Subcutaneous abdominal adipose tissue (tissue), 5 donors: ENCODE data around the gene ADAM12.
"Not testable (repeated sequence)": the region's sequence is repeated elsewhere in the genome, so short reads cannot be mapped to it uniquely, and the experiment has no call there.

Experiments
- H3K27ac ChIP-seq: one replicate; pipeline ENCODE4 v1.7.0; 2013; ENCODE audit warnings: low read depth, mild to moderate bottlenecking, inconsistent platforms, low read length, moderate library complexity
- H3K27me3 ChIP-seq, 5 donors: one replicate each; pipeline ENCODE4 v1.7.0; 2013; ENCODE audit warnings: low read length in 5 of 5, inconsistent platforms in 1 of 5; ENCODE audit not compliant: control insufficient read depth in 5 of 5, insufficient read depth in 4 of 5
- H3K36me3 ChIP-seq, 5 donors: one replicate each; pipeline ENCODE4 v1.7.0; 2013; ENCODE audit warnings: low read length in 5 of 5; ENCODE audit not compliant: control insufficient read depth in 5 of 5, insufficient read depth in 5 of 5
- H3K4me1 ChIP-seq, 5 donors: one replicate each; pipeline ENCODE4 v1.7.0; 2013; ENCODE audit warnings: low read length in 5 of 5, mild to moderate bottlenecking in 3 of 5, moderate library complexity in 1 of 5; ENCODE audit not compliant: control insufficient read depth in 5 of 5, insufficient read depth in 5 of 5
- H3K4me3 ChIP-seq, 5 donors: one replicate each; pipeline ENCODE4 v1.7.0; 2013; ENCODE audit warnings: low read length in 5 of 5, low read depth in 1 of 5
- H3K9ac ChIP-seq, 5 donors: one replicate each; pipeline ENCODE4 v1.7.0; 2013; ENCODE audit warnings: low read length in 5 of 5, mild to moderate bottlenecking in 4 of 5, moderate library complexity in 3 of 5
- H3K9me3 ChIP-seq, 5 donors: one replicate each; pipeline ENCODE4 v1.7.0; 2013; ENCODE audit warnings: low read length in 5 of 5; ENCODE audit not compliant: control insufficient read depth in 5 of 5
- donor health status: healthy.
- donor health status: healthy.
- donor health status: healthy.
- donor health status: healthy.
- donor health status: healthy.

ADAM12 gene

DNA sequence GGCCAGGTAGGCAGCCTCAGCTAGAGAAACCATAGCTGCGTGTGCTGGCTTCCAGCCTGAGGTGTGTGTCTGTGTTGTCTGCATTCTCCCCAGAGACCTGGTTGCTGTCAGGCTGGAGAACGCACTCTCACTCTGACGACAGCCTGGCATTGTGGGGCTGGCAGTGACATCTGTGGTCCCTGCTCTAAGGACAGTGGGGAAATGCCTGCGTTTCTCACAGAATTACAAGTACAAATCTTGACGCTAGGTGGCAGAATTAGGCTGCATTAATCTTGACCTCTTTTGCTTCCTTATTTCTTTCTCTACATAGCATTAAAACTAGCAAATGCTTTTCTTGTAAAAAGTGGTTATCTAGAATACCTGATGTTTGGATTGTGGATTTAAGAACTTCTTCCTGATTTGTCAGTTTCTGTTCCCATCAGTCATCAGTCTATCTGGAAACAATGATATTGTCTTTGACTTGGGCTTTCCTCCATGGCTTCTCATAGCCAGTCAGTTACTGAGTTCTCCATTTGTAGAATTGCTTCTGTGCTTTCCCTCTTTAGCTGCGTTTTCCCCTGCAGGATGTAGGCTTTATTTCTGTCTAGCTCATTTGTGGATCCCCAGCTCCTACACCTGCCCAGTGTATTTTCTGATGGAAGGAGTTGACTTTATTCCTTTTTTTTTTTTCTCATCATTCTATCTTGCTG, 405.9 kb downstream of the ADAM12 start:
- Histone ChIP-seq H3K27ac (no peak overlapping the region), H3K36me3 (no peaks in the 10 kb centered on the region), H3K9ac (no peak overlapping the region), H3K4me3 (no peak overlapping the region), H3K9me3 (no peaks in the 10 kb centered on the region), H3K27me3 (no peaks in the 10 kb centered on the region), H3K4me1 (peaks cover 0 to 17% (median 0%) of the 10 kb centered on the region in 5 donors)

DNA sequence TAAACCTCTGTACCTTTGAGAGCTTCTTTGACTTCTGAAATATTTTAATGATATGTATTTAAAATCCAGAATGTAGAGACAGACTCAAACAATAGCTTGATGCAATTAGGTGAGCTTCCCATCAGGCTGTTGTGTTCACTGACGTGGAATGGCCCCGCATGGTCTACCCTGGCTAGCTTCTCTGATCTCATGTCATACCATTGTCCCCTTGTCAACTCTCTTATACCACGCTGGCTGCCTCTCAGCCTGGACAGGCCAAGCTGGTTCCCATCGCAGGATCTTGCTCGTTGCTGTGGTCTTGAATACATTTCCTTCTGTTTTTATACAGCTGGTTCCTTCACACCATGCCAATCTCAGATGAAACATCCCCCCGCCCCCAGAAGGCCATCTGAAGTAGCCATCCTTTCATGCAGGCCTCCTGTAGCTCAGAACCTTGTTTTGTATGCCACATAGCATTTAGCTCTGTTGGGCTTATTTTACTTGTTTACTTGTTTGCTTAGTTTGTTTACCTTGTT, 407.7 kb downstream of the ADAM12 start:
- Histone ChIP-seq H3K9me3 (no peaks in the 10 kb centered on the region), H3K9ac (no peak overlapping the region), H3K4me1 (peaks cover 0 to 15% (median 0%) of the 10 kb centered on the region in 5 donors), H3K27me3 (no peaks in the 10 kb centered on the region), H3K27ac (no peak overlapping the region), H3K36me3 (no peaks in the 10 kb centered on the region), H3K4me3 (no peak overlapping the region)

DNA sequence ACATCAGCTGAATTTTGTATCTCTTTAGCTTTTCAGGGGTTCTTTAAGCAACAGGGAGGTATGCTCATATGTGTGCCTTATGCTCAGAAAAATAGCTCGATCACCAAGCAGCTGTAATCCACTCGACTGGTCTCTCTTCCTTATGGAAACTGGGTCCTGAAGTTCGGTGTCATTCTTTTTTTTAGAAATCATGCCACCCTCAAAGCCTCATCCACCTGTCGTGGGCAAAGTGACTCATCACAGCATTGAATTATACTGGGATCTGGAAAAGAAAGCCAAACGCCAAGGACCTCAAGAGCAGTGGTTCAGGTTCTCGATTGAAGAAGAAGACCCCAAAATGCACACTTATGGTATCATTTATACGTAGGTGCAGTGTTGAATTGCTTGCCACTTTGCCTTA, 408.3 kb downstream of the ADAM12 start:
- H3K4me3 ChIP-seq: no peak overlapping the region
- no peaks in the 10 kb centered on the region for H3K36me3 ChIP-seq
- no peaks in the 10 kb centered on the region for H3K9me3 ChIP-seq
- no peaks in the 10 kb centered on the region for H3K27me3 ChIP-seq
- no peak overlapping the region for H3K9ac ChIP-seq
- peaks cover 0 to 11% (median 0%) of the 10 kb centered on the region in 5 donors for H3K4me1 ChIP-seq
- no peak overlapping the region for H3K27ac ChIP-seq

DNA sequence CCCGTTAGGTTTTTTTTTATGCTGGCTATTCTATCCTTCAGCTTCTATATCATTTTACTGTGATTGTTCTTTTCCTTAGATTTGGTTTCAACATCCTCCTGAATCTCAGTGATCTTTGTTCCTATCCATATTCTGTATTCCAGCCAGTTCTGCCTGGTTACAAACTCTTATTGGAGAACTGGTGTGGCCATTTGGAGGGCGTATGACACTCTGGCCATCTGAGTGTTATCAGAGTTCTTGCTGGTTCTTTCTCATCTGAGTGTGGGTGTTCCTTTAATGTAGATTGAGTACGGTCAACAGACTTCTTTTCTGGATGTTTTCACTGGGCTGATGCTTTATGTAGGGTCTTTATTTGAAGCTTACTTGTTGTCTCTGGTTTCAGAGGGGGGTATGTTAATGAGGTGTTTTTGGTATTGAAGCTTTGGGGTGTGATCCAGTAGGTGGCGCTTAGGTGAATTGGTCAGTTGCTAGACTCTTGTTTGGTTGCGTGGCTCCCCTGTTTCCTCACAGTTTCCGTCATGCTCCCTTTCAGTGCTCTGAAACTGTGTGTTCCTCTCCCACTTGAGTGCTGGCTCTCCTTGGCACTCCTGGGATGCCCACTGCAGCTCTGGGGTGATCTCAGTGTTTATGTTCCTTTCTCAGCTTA, 411.2 kb downstream of the ADAM12 start:
- Histone ChIP-seq H3K4me1 (no peaks in the 10 kb centered on the region), H3K27me3 (no peaks in the 10 kb centered on the region), H3K9me3 (no peaks in the 10 kb centered on the region), H3K9ac (no peak overlapping the region), H3K4me3 (no peak overlapping the region), H3K27ac (no peak overlapping the region), H3K36me3 (no peaks in the 10 kb centered on the region)

DNA sequence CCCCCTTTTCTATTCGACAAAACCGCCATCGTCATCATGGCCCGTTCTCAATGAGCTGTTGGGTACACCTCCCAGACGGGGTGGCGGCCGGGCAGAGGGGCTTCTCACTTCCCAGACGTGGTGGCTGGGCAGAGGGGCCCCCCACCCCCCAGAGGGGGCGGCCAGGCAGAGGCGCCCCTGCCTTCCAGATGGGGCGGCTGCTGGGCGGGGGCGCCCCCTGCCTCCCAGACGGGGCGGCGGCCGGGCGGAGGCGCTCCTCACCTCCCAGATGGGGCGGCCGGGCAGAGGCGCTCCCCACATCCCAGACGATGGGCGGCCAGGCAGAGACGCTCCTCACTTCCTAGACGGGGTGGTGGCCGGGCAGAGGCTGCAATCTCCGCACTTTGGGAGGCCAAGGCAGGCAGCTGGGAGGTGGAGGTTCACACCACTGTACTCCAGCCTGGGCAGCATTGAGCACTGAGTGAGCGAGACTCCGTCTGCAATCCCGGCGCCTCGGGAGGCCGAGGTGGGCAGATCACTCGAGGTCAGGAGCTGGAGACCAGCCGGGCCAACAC, 418.1 kb downstream of the ADAM12 start:
- H3K9me3 ChIP-seq, H3K27ac ChIP-seq, H3K36me3 ChIP-seq, H3K4me1 ChIP-seq, H3K9ac ChIP-seq, H3K4me3 ChIP-seq, H3K27me3 ChIP-seq: not testable (repeated sequence)

DNA sequence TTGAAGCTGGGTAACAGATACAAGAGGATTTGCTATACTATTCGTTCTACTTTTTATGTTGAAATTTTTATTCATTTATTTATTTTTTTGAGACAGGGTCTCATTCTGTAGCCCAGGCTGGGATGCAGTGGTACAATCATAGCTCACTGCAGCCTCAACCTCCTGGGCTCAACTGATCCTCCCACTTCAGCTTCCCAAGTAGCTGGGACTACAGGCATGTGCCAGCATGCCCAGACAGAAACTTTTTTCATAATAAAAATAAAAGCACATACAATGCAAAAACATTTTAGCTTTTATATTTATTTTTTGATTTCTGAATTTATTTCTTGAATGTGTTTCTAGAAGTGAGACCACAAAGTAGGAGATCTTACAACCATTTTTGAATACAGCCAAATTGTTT, 420.7 kb downstream of the ADAM12 start:
- no peak overlapping the region for H3K4me3 ChIP-seq
- H3K36me3 ChIP-seq: no peaks in the 10 kb centered on the region
- no peak overlapping the region for H3K27ac ChIP-seq
- no peak overlapping the region for H3K9ac ChIP-seq
- H3K9me3 ChIP-seq: peaks cover 0 to 3% (median 0%) of the 10 kb centered on the region in 5 donors
- no peaks in the 10 kb centered on the region for H3K27me3 ChIP-seq
- no peaks in the 10 kb centered on the region for H3K4me1 ChIP-seq

DNA sequence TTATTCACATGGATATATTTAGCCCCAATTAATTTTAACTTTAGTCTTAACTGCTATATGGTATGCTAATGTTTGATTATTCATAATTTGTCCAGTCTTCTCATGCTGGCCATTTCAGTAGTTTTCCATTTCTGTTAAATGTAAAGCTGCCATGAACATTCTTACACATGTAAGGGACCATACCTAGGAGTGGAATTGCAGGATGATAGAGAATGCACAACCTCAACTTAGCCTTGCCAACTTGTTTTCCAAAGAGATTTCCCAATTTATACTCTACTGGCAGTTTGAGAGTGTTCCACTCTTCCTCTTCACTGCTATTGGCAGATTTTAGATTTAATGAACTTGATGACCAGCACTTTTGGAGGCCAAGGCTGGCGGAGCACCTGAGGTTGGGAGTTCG, 423.7 kb downstream of the ADAM12 start:
- Histone ChIP-seq H3K9ac (no peak overlapping the region), H3K27ac (no peak overlapping the region), H3K9me3 (peaks cover 0 to 3% (median 0%) of the 10 kb centered on the region in 5 donors), H3K27me3 (no peaks in the 10 kb centered on the region), H3K36me3 (no peaks in the 10 kb centered on the region), H3K4me3 (no peak overlapping the region), H3K4me1 (no peaks in the 10 kb centered on the region)
